Activated T-helper 2 cell treated with anti-CD3 and anti-CD28 coated beads, Interferon-gamma antibody, Interleukin-2, Interleukin-4, amounts not matched to agents 10 μg/mL and 5 μg/mL and 100 μg/mL, durations not matched to agents 14 hours and 24 hours and 36 hours (primary cell): ENCODE data around the gene RSAD1. TPM values are rescaled to one million over a fixed set of nuclear protein-coding genes. Genes with fewer than 3 reads are reported as not detected.

Experiments
- DNase-seq: peaks from one replicate; pipeline ENCODE4 v3.0.0; 2021; ENCODE audit warnings: low spot score
- H3K27ac Mint-ChIP-seq: one replicate; pipeline ENCODE4 v1.8.0; 2021; ENCODE audit warnings: mixed read lengths
- H3K27me3 Mint-ChIP-seq: one replicate; pipeline ENCODE4 v1.8.0; 2021; ENCODE audit warnings: low read depth, mixed read lengths
- H3K36me3 Mint-ChIP-seq: one replicate; pipeline ENCODE4 v1.8.0; 2021; ENCODE audit warnings: low read depth, mixed read lengths
- H3K4me1 Mint-ChIP-seq: one replicate; pipeline ENCODE4 v1.8.0; 2021; ENCODE audit warnings: low read depth, mixed read lengths
- H3K4me3 Mint-ChIP-seq: one replicate; pipeline ENCODE4 v1.8.0; 2021; ENCODE audit warnings: low read depth, mild to moderate bottlenecking, moderate library complexity, mixed read lengths
- H3K9me3 Mint-ChIP-seq: one replicate; pipeline ENCODE4 v1.8.0; 2021; ENCODE audit warnings: mixed read lengths
- intact Hi-C: fragments of 100-400 bp; cut with micrococcal nuclease; formaldehyde crosslinking; loops from one replicate; pipeline ENCODE4 v1.15.1; 2023
- total RNA-seq: library from RNA; stranded (reverse); gene quantifications from 2 replicates; pipeline ENCODE4 v1.2.3, GENCODE V29; 2022

RSAD1 gene
- 56.8 and 59.0 TPM in 2 replicates for total RNA-seq

GRCh38 chr17:50478391-50479381 lies at the start of gene RSAD1:
TSS of gene RSAD1 (plus strand) at chr17:50478860. CDS start at chr17:50478885, 25 bp downstream.
- peaks cover 18% of the 10 kb centered on the region for H3K4me1 Mint-ChIP-seq
- H3K36me3 Mint-ChIP-seq: peaks cover 18% of the 10 kb centered on the region
- peaks cover 4% of the 10 kb centered on the region for H3K27me3 Mint-ChIP-seq
- intact Hi-C loops: loop anchor here (1.0 to 10.0 kb wide), 3 partner anchors 30 to 274 kb away; partner anchors contain the start of genes COL1A1, MYCBPAP and SPATA20
- no peaks in the 10 kb centered on the region for H3K9me3 Mint-ChIP-seq
- peak; percentile 79 for DNase-seq
- H3K27ac Mint-ChIP-seq: peak within 1 kb of the TSS; percentile 79
- H3K4me3 Mint-ChIP-seq: peak within 1 kb of the TSS; percentile 84

DNA sequence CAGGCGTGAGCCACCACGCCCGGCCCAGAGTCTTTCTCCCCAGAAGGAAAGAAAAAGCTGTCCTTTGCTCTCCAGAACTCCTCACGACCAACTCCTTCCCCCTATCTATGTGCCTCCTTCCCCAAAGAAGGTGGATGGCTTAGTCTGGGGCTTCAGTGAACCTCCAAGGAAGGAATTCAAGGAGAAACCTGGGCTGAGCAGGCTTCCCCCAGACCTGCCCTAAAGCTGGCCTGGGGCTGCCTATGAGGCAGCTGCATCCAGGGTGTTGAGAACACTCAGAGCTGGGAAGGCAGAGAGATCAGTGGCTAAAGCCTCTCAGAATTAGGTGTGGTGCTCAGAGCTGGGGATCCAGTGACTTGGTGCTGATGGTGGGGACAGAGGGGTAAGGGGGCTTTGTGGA lies 48.9 kb upstream of the RSAD1 start:
- H3K4me1 Mint-ChIP-seq: peaks cover 20% of the 10 kb centered on the region
- H3K36me3 Mint-ChIP-seq: no peaks in the 10 kb centered on the region
- no peak overlapping the region for H3K4me3 Mint-ChIP-seq
- H3K27me3 Mint-ChIP-seq: no peaks in the 10 kb centered on the region
- H3K9me3 Mint-ChIP-seq: no peaks in the 10 kb centered on the region
- H3K27ac Mint-ChIP-seq: no peak overlapping the region
- no peak for DNase-seq
- intact Hi-C loops: no loop called here

DNA sequence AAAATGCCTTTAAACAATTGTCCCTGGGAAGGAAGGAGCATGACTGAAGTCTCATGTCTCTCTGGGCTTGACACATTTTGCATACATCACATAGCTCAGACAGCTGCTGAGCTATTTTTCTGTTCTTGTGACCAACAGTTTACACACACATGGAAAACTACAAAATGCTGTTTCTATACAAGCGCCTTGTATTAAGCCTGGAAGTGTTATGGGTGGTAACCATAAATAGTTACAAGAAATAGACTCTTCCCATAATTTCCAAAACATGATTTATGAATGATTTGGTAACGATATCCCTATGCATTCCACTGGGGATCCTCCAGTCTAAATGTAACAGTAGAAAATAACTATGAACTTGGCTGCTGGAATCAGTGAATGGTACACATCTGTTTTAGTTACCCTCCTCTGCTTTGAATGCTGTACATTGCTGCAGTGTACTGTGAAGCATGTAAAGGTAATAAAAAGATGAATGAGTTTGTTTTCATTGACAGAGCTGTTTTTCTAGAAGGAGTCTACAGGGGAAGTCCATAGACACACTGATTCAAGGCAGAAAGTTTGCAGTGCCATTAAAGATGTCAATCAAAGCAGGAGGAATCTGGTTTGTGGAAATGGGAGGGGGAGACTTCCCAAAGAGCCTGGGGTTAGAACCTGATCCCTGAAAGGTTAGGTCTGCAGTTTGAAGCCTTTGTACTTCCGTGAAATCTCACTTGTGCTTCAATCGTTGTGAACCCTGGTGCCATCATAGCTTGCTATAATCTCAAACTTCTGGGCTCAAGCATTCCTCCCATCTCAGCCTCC lies 47.6 kb upstream of the RSAD1 start:
- intact Hi-C loops: no loop called here
- Mint-ChIP-seq H3K27me3 (no peaks in the 10 kb centered on the region), H3K27ac (no peak overlapping the region), H3K4me1 (peaks cover 12% of the 10 kb centered on the region), H3K36me3 (no peaks in the 10 kb centered on the region), H3K9me3 (no peaks in the 10 kb centered on the region), H3K4me3 (no peak overlapping the region)
- no peak for DNase-seq

DNA sequence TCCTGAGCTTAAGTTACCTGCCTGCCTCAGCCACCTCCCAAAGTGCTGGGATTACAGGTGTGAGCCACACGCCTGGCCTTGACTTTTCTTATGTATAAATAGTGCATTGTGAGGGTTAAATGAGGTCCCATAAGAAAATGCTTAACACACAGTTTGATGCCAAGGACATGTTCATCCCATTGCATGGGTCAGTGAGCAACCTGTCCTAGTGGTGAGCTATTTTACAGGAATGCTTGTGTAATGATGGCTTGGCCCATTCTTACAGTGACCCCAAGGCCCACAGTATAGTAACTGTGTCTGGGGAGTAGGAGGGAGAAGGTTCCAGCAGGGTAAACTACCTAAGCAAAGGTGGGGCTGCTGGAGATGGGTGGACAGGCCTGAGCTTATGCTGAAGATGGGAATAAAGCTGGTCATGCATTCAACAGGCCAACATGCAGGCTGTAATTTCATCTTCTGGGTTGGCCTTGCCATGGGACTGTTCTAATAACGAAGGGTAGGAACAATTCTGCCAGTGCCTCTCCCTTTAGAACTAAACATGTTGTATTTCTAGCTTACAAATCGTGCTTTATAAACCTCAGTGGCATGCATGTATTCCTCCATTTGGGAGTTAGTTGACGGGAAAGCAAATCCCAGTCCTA lies 46.4 kb upstream of the RSAD1 start:
- H3K4me1 Mint-ChIP-seq: peaks cover 6% of the 10 kb centered on the region
- no peaks in the 10 kb centered on the region for H3K9me3 Mint-ChIP-seq
- no peak overlapping the region for H3K27ac Mint-ChIP-seq
- intact Hi-C loops: no loop called here
- H3K36me3 Mint-ChIP-seq: no peaks in the 10 kb centered on the region
- H3K4me3 Mint-ChIP-seq: no peak overlapping the region
- no peak for DNase-seq
- H3K27me3 Mint-ChIP-seq: no peaks in the 10 kb centered on the region

DNA sequence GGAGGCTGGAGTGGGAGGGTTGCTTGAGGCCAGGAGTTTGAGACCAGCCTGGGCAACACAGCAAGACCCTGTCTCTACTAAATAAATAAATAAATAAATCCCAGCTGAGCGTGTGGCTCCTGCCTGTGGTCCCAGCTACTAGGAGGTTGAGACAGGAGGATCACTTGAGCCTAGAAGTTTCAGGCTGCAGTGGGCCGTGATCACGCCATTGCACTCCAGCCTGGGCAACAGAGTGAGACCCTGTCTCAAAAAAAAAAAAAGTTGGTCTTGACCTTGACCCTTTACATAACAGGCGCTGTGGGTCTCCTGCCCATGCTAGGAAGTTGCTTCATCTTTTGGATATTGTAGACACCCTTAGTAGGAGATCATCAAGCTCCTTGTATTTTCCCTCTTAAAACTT lies 41.3 kb upstream of the RSAD1 start:
- Mint-ChIP-seq H3K9me3 (no peaks in the 10 kb centered on the region), H3K36me3 (no peaks in the 10 kb centered on the region), H3K27ac (no peak overlapping the region), H3K4me1 (no peaks in the 10 kb centered on the region), H3K4me3 (no peak overlapping the region), H3K27me3 (no peaks in the 10 kb centered on the region)
- intact Hi-C loops: no loop called here
- DNase-seq: no peak

DNA sequence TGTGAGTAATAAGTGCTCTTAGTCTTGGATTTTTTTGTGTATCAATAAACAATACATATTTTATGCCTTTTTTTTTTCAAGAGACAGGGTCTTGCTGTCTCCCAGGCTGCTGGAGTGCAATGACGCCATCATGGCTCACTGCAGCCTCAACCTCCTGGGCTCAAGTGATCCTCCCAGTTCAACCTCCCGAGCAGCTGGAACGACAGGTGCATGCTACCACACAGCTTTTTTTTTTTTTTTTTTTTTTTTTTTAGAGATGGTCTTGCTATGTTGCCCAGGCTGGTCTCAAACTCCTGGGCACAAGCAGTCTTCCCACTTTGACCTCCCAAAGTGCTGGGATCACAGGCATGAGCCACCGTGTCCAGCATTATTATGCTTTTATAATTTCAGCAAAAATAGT lies 39.7 kb upstream of the RSAD1 start:
- no peaks in the 10 kb centered on the region for H3K4me1 Mint-ChIP-seq
- no peaks in the 10 kb centered on the region for H3K36me3 Mint-ChIP-seq
- intact Hi-C loops: no loop called here
- no peak overlapping the region for H3K27ac Mint-ChIP-seq
- DNase-seq: no peak
- H3K27me3 Mint-ChIP-seq: no peaks in the 10 kb centered on the region
- H3K4me3 Mint-ChIP-seq: no peak overlapping the region
- no peaks in the 10 kb centered on the region for H3K9me3 Mint-ChIP-seq

GRCh38 chr17:50440172-50440837 lies 38.4 kb upstream of the RSAD1 start:
- no peak for DNase-seq
- intact Hi-C loops: no loop called here
- no peaks in the 10 kb centered on the region for H3K36me3 Mint-ChIP-seq
- no peaks in the 10 kb centered on the region for H3K4me1 Mint-ChIP-seq
- no peaks in the 10 kb centered on the region for H3K9me3 Mint-ChIP-seq
- no peak overlapping the region for H3K4me3 Mint-ChIP-seq
- H3K27ac Mint-ChIP-seq: no peak overlapping the region
- H3K27me3 Mint-ChIP-seq: no peaks in the 10 kb centered on the region

- H3K27ac Mint-ChIP-seq: no peak overlapping the region
- no peaks in the 10 kb centered on the region for H3K36me3 Mint-ChIP-seq
- no peaks in the 10 kb centered on the region for H3K27me3 Mint-ChIP-seq
- no peak overlapping the region for H3K4me3 Mint-ChIP-seq
- intact Hi-C loops: no loop called here
- no peaks in the 10 kb centered on the region for H3K9me3 Mint-ChIP-seq
- no peaks in the 10 kb centered on the region for H3K4me1 Mint-ChIP-seq
- no peak for DNase-seq
Observed at GRCh38 chr17:50440838-50441829, 37.5 kb upstream of the RSAD1 start.

- no peaks in the 10 kb centered on the region for H3K9me3 Mint-ChIP-seq
- no peak for DNase-seq
- no peaks in the 10 kb centered on the region for H3K36me3 Mint-ChIP-seq
- no peaks in the 10 kb centered on the region for H3K27me3 Mint-ChIP-seq
- intact Hi-C loops: no loop called here
- H3K4me3 Mint-ChIP-seq: no peak overlapping the region
- H3K27ac Mint-ChIP-seq: no peak overlapping the region
- H3K4me1 Mint-ChIP-seq: no peaks in the 10 kb centered on the region
Observed at GRCh38 chr17:50443505-50443974, 35.1 kb upstream of the RSAD1 start.

DNA sequence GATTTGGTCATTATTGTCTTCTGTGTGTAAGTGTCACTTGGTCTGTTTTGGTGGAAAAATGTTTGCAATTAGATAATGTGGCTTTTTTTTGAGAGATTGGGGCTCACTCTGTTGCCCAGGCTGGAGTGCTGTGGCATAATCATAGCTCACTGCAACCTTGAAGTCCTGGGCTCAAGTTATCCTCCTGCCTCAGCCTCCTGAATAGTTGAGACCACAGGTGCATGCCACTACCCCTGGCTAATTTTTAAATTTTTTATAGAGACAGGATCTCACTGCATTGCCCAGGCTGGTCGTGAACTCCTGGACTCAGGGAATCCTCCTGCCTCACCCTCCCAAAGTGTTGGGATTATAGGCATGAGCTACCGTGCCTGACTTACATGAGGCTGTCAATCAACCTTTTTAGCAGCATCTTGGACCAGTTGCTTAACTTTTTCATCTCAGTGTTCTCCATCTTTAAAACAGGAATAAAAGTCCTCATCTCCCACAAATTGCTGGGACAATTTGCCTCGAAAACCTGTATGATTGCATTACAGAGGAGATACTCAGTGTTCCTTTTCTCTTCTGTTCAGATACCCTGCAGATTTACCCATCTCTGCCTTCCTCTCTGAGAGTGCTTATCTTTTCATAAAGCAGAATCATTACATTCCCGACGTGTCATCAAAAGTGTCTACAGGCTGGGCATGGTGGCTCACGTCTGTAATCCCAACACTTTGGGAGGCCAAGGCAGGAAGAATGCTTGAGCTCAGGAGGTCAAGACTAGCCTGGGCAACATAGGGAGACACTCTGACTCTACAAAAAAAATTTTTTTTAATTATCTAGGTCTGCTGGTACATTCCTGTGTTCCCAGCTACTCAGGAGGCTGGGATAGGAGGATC lies 33.6 kb upstream of the RSAD1 start:
- H3K27me3 Mint-ChIP-seq: no peaks in the 10 kb centered on the region
- no peak for DNase-seq
- no peaks in the 10 kb centered on the region for H3K9me3 Mint-ChIP-seq

More for the DNA sequence above, 33.6 kb upstream of the RSAD1 start:
- Mint-ChIP-seq H3K36me3 (no peaks in the 10 kb centered on the region), H3K4me1 (no peaks in the 10 kb centered on the region), H3K27ac (no peak overlapping the region), H3K4me3 (no peak overlapping the region)
- intact Hi-C loops: no loop called here
